GM12875 (cell line): ENCODE data around the gene TJAP1.

Experiments used
- H3K4me3 ChIP-seq: one replicate; pipeline ENCODE4 v1.5.1; 2011; ENCODE audit warnings: low read depth, low read length, control low read depth
- CTCF ChIP-seq: IDR thresholded peaks from 2 replicates; pipeline ENCODE4 v1.5.1; 2011; ENCODE audit warnings: low read depth, mild to moderate bottlenecking, control low read depth, inconsistent platforms, low read length, moderate library complexity, borderline replicate concordance; ENCODE audit not compliant: insufficient read depth

Gene TJAP1

GRCh38 chr6:43477235-43478007 lies at the start of gene TJAP1:
TSS of gene TJAP1 (plus strand) at chr6:43477570. CDS start at chr6:43499002, 21,432 bp downstream.
- H3K4me3 ChIP-seq: peak within 1 kb of the TSS; percentile 58
- no peak for TF ChIP-seq CTCF

- no peak for TF ChIP-seq CTCF
- peak overlapping the region; percentile 63 for H3K4me3 ChIP-seq
These were observed 49.2 kb upstream of the TJAP1 start for GRCh38 chr6:43428112-43428570.

- TF ChIP-seq CTCF: no peak
- H3K4me3 ChIP-seq: peak overlapping the region; percentile 63
These were observed 48.5 kb upstream of the TJAP1 start for GRCh38 chr6:43428874-43429273.

- no peak overlapping the region for H3K4me3 ChIP-seq
- no peak for TF ChIP-seq CTCF
These were observed 45.1 kb upstream of the TJAP1 start for GRCh38 chr6:43432009-43432945.

GRCh38 chr6:43433148-43433547 lies 44.2 kb upstream of the TJAP1 start:
- TF ChIP-seq CTCF: no peak
- H3K4me3 ChIP-seq: no peak overlapping the region

GRCh38 chr6:43434001-43434840 lies 43.1 kb upstream of the TJAP1 start:
- no peak for TF ChIP-seq CTCF

More at GRCh38 chr6:43434001-43434840, 43.1 kb upstream of the TJAP1 start:
- no peak overlapping the region for H3K4me3 ChIP-seq
